LNCaP clone FGC (cell line): ENCODE data around the gene RNF208.

Experiments used
- DNase-seq: peaks from one replicate; pipeline ENCODE4 v3.0.0-alpha.2; 2011; ENCODE audit warnings: low read depth
- H3K4me3 ChIP-seq: 2 replicates; pipeline ENCODE4 v1.5.1; 2011; ENCODE audit warnings: mild to moderate bottlenecking, low read depth, low read length, control low read depth
- TF ChIP-seq, protein P1 (sequence below): IDR thresholded peaks from 2 replicates; pipeline ENCODE4 v1.5.1; 2012; ENCODE audit warnings: mild to moderate bottlenecking; ENCODE audit not compliant: control insufficient read depth, insufficient read depth; ENCODE audit errors: extremely low read depth

The RNF208 gene

DNA sequence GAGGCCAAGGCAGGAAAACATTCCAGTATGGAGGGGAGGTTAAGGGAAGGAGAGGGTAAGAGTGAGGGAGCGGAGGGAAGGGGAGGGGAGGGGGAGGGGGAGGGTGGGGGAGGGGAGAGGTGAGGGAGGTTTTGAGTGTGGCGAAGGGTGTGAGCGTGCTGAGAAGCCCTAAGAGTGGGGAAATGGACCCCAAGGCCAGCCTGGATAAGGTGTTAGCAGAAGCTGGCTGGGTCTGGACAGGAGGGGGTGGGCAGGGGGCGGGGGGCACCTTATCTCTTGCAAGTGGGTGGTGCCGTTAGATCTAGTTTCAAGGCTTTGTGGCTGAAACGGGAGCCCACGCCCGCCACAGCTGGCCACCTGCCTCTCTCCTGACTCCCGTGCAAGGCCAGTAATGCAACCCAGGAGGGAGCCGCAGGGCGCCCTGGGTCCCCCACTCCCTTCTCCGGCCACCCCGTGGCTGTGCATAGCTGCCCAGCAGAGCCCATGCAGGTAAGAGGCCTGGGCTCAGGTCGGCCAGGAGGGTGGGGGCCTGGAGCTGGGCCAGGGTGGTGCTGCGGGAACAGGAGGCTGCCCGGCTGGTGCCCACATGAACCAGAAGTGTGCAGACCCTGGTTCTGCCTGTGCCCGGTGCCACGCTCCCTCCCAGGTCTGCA is 5.9 kb upstream of the RNF208 start:
- no peak overlapping the region for H3K4me3 ChIP-seq
- DNase-seq, result no peak
- TF ChIP-seq, protein P1, sequence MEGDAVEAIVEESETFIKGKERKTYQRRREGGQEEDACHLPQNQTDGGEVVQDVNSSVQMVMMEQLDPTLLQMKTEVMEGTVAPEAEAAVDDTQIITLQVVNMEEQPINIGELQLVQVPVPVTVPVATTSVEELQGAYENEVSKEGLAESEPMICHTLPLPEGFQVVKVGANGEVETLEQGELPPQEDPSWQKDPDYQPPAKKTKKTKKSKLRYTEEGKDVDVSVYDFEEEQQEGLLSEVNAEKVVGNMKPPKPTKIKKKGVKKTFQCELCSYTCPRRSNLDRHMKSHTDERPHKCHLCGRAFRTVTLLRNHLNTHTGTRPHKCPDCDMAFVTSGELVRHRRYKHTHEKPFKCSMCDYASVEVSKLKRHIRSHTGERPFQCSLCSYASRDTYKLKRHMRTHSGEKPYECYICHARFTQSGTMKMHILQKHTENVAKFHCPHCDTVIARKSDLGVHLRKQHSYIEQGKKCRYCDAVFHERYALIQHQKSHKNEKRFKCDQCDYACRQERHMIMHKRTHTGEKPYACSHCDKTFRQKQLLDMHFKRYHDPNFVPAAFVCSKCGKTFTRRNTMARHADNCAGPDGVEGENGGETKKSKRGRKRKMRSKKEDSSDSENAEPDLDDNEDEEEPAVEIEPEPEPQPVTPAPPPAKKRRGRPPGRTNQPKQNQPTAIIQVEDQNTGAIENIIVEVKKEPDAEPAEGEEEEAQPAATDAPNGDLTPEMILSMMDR, result no peak

DNA sequence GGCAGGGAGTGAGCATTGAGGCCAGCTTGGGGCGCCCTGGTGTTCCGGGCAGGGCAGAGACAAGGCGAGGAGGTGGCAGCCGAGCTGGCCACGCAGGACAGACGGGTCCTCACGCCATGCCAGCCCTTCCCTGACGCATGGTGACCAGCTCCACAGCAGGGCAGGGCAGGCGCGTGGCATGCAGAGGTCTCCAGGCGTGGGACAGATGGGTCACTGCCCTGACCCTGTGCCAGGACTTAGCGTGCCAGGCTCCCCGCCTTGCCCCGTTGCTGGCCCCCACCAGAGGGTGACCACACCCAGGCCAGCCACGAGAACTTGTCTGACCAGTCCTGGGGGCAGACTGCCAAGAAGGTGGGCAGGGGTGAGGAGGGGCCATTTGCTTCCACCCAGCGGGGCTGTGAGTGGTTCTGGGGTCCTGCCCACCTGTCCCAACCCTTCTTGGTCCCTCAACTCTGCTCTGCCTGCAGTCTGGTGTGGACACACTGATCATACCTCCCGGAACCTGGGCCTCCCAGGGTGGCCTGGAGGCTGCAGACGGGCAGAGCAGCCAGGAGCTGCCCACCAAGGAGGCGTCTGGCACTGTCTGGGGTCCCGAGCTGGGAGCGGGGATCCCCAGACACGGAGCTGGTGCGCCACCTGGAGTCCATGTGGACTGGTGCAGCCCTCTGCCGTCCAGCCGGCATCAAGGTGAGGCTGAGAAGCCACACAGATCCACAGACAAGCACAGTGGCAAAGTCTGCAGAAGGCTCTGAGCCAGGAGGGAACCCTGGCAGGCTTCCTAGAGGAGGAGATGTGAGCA is 5.2 kb upstream of the RNF208 start, which contains the start of gene RNF224:
Gene RNF224 (plus strand): TSS at position 449 of the 799 bp plus-strand sequence. CDS start 834 bp downstream, outside the sequence.
- TF ChIP-seq, protein P1, result peak; percentile 87
- H3K4me3 ChIP-seq, result peak within 1 kb of the TSS; percentile 34
- peak; percentile 83 for DNase-seq

DNA sequence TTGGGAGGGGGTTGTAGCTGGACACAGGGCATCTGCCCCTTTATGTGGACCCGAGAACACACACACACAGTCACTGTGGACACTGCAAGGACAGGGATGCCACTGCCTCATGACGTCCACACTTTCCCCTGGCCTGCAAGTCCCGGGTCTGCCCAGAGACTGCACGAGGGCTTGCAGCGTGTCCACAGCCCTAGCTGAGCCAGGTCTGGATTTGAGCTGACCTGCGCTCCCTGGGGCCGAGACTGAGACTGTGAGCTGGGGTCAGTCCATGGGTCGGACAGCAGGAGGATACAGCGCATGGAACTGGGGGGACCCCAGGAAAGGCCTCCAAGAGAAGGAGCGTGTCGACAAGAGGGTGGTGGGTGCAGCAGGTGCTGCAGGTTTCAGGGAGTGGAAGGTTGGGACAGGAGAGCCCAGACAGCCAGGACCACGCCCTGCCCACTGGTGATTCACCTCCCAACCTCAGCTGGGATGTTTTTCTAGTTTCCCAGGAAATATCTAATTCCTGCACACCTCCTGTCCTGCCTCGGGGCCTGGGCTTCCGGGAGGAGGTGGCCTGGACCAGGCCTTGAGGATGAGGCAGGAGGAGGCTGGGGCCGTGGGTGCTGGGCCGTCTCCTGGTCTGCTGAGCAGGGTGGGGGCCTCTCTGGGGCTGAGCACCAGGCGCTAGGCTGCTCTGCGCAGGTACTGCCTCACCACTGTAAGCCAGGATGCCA is 4.5 kb upstream of the RNF208 start:
- TF ChIP-seq, protein P1, result no peak
- peak overlapping the region; percentile 34; the same call in 1 of the 2 replicates for H3K4me3 ChIP-seq
- no peak for DNase-seq

DNA sequence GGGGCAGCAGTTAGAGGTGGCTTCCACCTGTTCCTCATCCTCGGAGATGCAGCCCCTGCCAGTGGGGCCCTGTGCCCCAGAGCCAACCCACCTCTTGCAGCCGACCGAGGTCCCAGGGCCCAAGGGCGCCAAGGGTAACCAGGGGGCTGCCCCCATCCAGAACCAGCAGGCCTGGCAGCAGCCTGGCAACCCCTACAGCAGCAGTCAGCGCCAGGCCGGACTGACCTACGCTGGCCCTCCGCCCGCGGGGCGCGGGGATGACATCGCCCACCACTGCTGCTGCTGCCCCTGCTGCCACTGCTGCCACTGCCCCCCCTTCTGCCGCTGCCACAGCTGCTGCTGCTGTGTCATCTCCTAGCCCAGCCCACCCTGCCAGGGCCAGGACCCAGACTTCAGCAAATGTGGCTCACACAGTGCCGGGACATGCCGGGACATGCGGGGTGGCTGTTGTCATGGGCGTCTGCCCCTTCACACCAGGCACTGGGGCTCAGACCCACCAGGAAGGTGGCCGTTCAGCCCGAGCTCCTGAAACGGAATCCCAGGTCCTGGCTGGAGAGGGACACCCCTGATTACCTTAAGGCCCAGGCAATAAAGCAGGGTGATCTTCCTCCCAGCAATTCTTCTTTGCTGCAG is 3.8 kb upstream of the RNF208 start:
- TF ChIP-seq, protein P1, result no peak
- DNase-seq, result no peak
- no peak overlapping the region for H3K4me3 ChIP-seq

DNA sequence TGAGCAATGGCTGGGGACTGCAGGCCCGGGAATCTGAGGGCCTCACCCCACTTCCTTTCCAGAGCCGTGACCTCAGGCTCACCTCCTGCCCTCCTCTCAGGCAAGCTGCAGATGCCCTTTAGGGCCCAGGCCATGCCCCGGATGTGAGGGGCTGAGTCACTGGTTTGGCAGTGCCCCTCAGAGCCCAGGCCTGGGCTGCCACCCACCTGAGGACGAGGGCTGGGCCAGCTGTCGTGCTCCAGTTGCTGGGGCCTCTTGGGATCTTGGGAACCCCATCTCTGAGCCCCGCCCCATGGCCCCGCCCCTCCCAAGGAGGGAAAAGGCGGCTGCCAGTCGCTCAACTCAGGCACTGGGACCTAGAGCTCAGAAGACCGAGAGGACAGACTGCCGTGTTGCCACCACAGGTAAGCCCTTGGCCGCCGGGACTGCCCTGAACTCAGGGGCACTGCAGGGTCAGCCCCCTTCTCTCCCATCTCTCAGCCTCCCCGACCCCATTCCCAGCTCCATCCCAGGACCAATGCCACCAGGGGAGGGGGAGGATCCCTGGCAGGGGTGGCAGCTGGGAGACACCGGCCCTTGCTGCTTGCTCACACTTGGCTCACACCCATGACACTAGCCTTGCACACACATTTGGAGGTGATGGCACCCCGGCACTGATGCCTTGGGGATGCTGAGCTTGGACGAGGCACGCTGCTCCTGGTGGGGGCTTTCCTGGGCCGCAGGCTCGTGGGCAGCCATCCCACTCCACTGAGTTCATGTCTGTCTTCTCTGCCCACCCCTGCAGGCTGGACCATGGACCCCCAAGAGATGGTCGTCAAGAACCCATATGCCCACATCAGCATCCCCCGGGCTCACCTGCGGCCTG is 3.0 kb upstream of the RNF208 start, which contains the start of gene CYSRT1:
Gene CYSRT1 (plus strand): TSS at position 345 of the 865 bp plus-strand sequence. CDS start 448 bp downstream, at position 793.
- DNase-seq, result no peak
- H3K4me3 ChIP-seq, result peak within 1 kb of the TSS; percentile 58
- TF ChIP-seq, protein P1, result no peak
